ENCODE results near the gene MCCD1. TPM values are rescaled to one million over a fixed set of nuclear protein-coding genes. Genes with fewer than 3 reads are reported as not detected.

Gene MCCD1
- total and polyA plus RNA-seq, 5 donors = not detected

DNA sequence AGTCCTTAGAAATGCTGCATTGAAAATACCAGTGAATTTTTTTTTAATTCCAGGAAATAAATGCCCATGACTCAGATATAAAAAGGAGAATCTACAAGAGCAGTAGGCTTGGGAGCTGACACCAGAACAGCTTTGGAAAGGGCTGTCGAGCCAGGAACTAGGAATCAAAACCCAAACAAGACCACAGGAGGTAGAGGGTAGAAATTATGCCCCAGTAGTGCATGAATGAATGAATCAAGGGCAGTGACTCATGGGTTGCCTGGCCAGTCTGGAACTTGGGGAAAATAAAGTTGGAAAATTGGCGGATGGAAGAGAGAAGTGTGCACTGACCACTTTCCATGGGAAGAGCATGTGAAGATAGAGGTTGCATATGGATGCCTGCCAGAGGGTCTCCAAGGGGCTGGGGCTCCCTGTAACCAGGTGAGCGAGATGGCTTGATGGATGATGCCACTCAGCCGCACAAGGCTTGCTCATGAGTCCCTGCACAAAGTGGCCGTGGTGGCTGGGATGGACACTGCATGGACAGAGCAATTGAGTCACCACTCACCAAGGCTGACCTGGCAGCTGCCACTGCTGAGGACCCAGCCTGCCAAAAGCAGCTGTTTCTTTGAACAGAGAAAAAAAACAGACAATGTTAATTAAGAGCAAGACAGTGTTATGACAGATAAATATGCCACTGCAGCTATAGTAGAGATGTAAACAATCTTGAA lies 15.2 kb upstream of the MCCD1 start:
- H3K4me1 ChIP-seq (ENCODE audit: control insufficient read depth, insufficient read depth, low read length) = no peaks in the 10 kb centered on the region
- no peaks in the 10 kb centered on the region for H3K9me3 ChIP-seq (ENCODE audit: control insufficient read depth, low read length)
- ATAC-seq (no peak), DNase-seq (no peak)
- intact Hi-C loops (cut with DNase I) = no loop called here
- H3K27ac ChIP-seq (ENCODE audit: low read length) = no peak overlapping the region
- WGBS = 68% methylated on average over 5 of the region's 5 CpGs
- no peak overlapping the region for H3K4me3 ChIP-seq (ENCODE audit: low read length)
- no peaks in the 10 kb centered on the region for H3K27me3 ChIP-seq (ENCODE audit: control insufficient read depth, insufficient read depth)

DNA sequence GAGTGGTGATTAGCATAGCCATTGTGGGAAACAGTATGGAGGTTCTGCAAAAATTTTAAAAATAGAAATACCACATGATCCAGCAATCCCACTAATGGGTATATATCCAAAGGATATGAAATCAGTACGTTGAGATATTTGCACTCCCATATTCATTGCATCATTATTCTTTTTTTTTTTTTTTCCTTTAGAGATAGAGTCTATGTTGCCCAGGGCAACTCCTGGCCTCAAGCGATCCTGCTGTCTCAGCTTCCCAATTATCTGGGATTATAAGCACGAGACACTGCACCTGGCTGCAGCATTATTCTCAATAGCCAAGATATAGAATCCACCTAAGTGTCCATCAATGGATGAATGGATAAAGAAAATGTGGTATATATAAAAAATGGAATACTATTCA lies 6.9 kb upstream of the MCCD1 start:
- no peaks in the 10 kb centered on the region for H3K9me3 ChIP-seq (ENCODE audit: control insufficient read depth, low read length)
- no peaks in the 10 kb centered on the region for H3K27me3 ChIP-seq (ENCODE audit: control insufficient read depth, insufficient read depth)
- DNase-seq = no peak
- ATAC-seq = no peak
- no peaks in the 10 kb centered on the region for H3K4me1 ChIP-seq (ENCODE audit: control insufficient read depth, insufficient read depth, low read length)
- WGBS = 78% methylated on average over 3 of the region's 3 CpGs
- no peak overlapping the region for H3K27ac ChIP-seq (ENCODE audit: low read length)
- intact Hi-C loops (cut with DNase I) = no loop called here
- H3K4me3 ChIP-seq (ENCODE audit: low read length) = no peak overlapping the region

GRCh38 chr6:31525553-31525931 lies 3.2 kb upstream of the MCCD1 start:
- Histone ChIP-seq H3K4me3 (ENCODE audit: low read length) (no peak overlapping the region), H3K4me1 (ENCODE audit: control insufficient read depth, insufficient read depth, low read length) (no peaks in the 10 kb centered on the region), H3K27me3 (ENCODE audit: control insufficient read depth, insufficient read depth) (no peaks in the 10 kb centered on the region), H3K9me3 (ENCODE audit: control insufficient read depth, low read length) (no peaks in the 10 kb centered on the region), H3K27ac (ENCODE audit: low read length) (no peak overlapping the region)
- 72% methylated on average over 8 of the region's 8 CpGs for WGBS
- no peak for ATAC-seq
- DNase-seq = no peak
- intact Hi-C loops (cut with DNase I) = no loop called here

DNA sequence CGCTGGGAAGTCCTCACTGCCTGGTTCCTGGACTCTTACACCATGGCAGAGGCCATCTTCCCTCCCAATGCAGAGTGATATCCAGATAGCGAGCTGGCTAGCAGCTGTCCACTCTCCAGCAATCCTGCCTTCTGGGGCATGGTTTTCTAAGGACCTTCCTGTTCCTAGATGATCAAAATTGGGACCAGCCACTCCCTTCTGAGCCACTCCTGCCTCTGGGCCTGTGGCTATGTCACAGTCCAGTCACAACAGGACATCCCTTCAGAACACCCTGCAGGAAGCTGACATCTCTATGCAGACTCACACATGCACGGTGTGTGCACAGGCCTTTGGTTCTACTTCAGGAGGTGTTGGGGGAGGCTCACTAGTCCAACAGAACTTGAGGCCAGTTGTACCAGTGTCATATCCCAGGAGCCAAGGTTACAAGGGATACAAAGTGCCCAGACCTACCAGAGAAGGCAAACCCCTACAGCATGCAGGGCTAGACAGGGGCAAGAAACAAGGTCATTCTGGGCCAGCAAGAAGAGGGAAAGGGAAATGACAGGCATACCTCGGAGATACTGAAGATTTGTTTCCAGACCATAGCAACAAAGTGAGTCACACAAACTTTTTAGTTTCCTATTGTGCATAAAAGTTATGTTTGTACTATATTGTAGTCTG lies 2.7 kb upstream of the MCCD1 start:
- no peaks in the 10 kb centered on the region for H3K4me1 ChIP-seq (ENCODE audit: control insufficient read depth, insufficient read depth, low read length)

GRCh38 chr6:31528307-31528777 lies 420 bp upstream of the MCCD1 start:
- Histone ChIP-seq H3K4me1 (ENCODE audit: control insufficient read depth, insufficient read depth, low read length) (no peaks in the 10 kb centered on the region), H3K27ac (ENCODE audit: low read length) (no peak overlapping the region), H3K9me3 (ENCODE audit: control insufficient read depth, low read length) (no peaks in the 10 kb centered on the region), H3K27me3 (ENCODE audit: control insufficient read depth, insufficient read depth) (no peaks in the 10 kb centered on the region), H3K4me3 (ENCODE audit: low read length) (no peak overlapping the region)
- no peak for ATAC-seq
- WGBS = 82% methylated on average over 4 of the region's 4 CpGs
- intact Hi-C loops (cut with DNase I) = no loop called here
- no peak for DNase-seq

More for the DNA sequence above, 2.7 kb upstream of the MCCD1 start:
- H3K9me3 ChIP-seq (ENCODE audit: control insufficient read depth, low read length) = no peaks in the 10 kb centered on the region
- intact Hi-C loops (cut with DNase I) = no loop called here
- ATAC-seq (peak; percentile 9 to 56), DNase-seq (no peak)
- no peaks in the 10 kb centered on the region for H3K27me3 ChIP-seq (ENCODE audit: control insufficient read depth, insufficient read depth)
- H3K27ac ChIP-seq (ENCODE audit: low read length) = no peak overlapping the region
- WGBS = 55% methylated on average over 4 of the region's 4 CpGs
- no peak overlapping the region for H3K4me3 ChIP-seq (ENCODE audit: low read length)

DNA sequence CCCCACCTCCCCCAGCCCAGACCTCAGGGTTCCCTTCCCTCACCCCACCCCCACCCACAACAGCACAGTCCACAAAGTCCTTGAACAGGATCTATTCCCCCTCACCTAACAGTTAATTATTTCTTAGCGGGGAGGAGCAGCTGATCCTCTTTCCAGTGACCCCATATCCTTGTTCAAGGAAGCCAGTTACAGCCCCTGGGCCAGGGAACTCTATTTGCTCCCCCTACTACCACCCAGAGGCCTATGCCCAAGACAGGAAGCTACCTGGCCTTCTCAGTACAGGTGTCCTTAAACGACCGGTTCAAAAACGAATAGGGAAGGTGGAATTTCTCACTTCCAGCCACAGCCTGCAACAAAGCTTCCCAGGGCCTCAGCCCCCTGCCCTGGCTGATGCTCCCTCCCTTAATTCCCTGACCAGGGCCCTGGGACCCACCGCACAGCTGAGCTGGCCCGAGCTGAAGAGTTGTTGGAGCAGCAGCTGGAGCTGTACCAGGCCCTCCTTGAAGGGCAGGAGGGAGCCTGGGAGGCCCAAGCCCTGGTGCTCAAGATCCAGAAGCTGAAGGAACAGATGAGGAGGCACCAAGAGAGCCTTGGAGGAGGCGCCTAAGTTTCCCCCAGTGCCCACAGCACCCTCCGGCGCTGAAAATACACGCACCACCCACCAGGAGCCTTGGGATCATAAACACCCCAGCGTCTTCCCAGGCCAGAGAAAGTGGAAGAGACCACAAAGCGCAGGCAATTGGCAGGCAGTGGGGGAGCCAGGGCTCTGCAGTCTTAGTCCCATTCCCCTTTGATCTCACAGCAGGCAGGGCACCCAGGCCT lies 778 bp downstream of the MCCD1 start:
- Histone ChIP-seq H3K27ac (ENCODE audit: low read length) (no peak overlapping the region), H3K27me3 (ENCODE audit: control insufficient read depth, insufficient read depth) (no peaks in the 10 kb centered on the region), H3K9me3 (ENCODE audit: control insufficient read depth, low read length) (no peaks in the 10 kb centered on the region), H3K4me3 (ENCODE audit: low read length) (no peak overlapping the region), H3K4me1 (ENCODE audit: control insufficient read depth, insufficient read depth, low read length) (no peaks in the 10 kb centered on the region)
- ATAC-seq = peak; percentile 3 to 17
- 48% methylated on average over 12 of the region's 12 CpGs for WGBS
- intact Hi-C loops (cut with DNase I) = loop anchor here in 1 of 4 donors (5.0 kb wide), 1 partner anchor 37 kb away; no protein-coding TSS in a partner anchor
- no peak for DNase-seq

- intact Hi-C loops (cut with DNase I) = loop anchor here in 1 of 4 donors (5.0 kb wide), 1 partner anchor 38 kb away; no protein-coding TSS in a partner anchor
- ATAC-seq (no peak), DNase-seq (no peak)
- Histone ChIP-seq H3K4me1 (ENCODE audit: control insufficient read depth, insufficient read depth, low read length) (no peaks in the 10 kb centered on the region), H3K27me3 (ENCODE audit: control insufficient read depth, insufficient read depth) (no peaks in the 10 kb centered on the region), H3K9me3 (ENCODE audit: control insufficient read depth, low read length) (no peaks in the 10 kb centered on the region), H3K27ac (ENCODE audit: low read length) (no peak overlapping the region), H3K4me3 (ENCODE audit: low read length) (no peak overlapping the region)
- 59% methylated on average over 6 of the region's 6 CpGs for WGBS
Observed at GRCh38 chr6:31530659-31531058, 1.9 kb downstream of the MCCD1 start.

DNA sequence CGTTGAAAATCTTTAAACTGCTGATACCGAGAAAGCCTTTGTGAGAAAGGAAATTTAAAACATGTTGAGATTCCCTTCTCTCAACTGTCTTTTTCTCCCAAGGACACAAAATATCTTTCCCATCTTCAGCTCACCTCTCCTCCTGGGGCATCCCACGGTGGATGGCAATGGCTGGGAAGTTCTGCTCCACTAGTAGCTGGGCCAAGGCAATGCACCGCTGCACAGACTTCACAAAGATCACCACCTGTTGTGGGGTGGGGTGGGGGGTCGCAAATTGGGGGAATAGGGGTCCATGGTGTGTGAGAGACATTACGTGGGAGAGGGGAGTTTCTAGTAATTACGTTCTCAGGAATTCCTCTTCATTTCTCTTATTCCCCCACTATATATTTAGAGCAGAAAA lies 2.4 kb downstream of the MCCD1 start:
- DNase-seq (no peak), ATAC-seq (no peak)
- Histone ChIP-seq H3K4me1 (ENCODE audit: control insufficient read depth, insufficient read depth, low read length) (no peaks in the 10 kb centered on the region), H3K27me3 (ENCODE audit: control insufficient read depth, insufficient read depth) (no peaks in the 10 kb centered on the region), H3K27ac (ENCODE audit: low read length) (no peak overlapping the region), H3K9me3 (ENCODE audit: control insufficient read depth, low read length) (no peaks in the 10 kb centered on the region), H3K4me3 (ENCODE audit: low read length) (no peak overlapping the region)
- WGBS = 86% methylated on average over 7 of the region's 7 CpGs
- intact Hi-C loops (cut with DNase I) = loop anchor here in 1 of 4 donors (5.0 kb wide), 1 partner anchor 39 kb away; no protein-coding TSS in a partner anchor

GRCh38 chr6:31531771-31532643 lies 3.2 kb downstream of the MCCD1 start:
- intact Hi-C loops (cut with DNase I) = loop anchor here in 1 of 4 donors (5.0 kb wide), 1 partner anchor 40 kb away; no protein-coding TSS in a partner anchor

More at GRCh38 chr6:31531771-31532643, 3.2 kb downstream of the MCCD1 start:
- Histone ChIP-seq H3K9me3 (ENCODE audit: control insufficient read depth, low read length) (no peaks in the 10 kb centered on the region), H3K27me3 (ENCODE audit: control insufficient read depth, insufficient read depth) (no peaks in the 10 kb centered on the region), H3K27ac (ENCODE audit: low read length) (no peak overlapping the region), H3K4me1 (ENCODE audit: control insufficient read depth, insufficient read depth, low read length) (no peaks in the 10 kb centered on the region), H3K4me3 (ENCODE audit: low read length) (no peak overlapping the region)
- ATAC-seq (no peak), DNase-seq (no peak)
- 70% methylated on average over 9 of the region's 9 CpGs for WGBS
